K562 (cell line): ENCODE results near the gene IPP. TPM values are rescaled to one million over a fixed set of nuclear protein-coding genes. Genes with fewer than 3 reads are reported as not detected.

Source experiments
- FOSL1 ChIP-seq: fragments of 200-800 bp; sonication (Bioruptor generic); conservative IDR thresholded peaks from 2 replicates; pipeline ENCODE4 v1.6.1; 2016; ENCODE audit warnings: missing genetic modification characterization, missing compliant biosample characterization
- GABPB2 ChIP-seq: fragments of 250-450 bp; sonication (Bioruptor Pico); conservative IDR thresholded peaks from 2 replicates; pipeline ENCODE4 v1.5.1; 2021; ENCODE audit warnings: mild to moderate bottlenecking
- HOXB6 ChIP-seq: fragments of 250-450 bp; sonication (Bioruptor Pico); IDR thresholded peaks from 2 replicates; pipeline ENCODE4 v1.5.1; 2022; ENCODE audit warnings: mild to moderate bottlenecking, borderline replicate concordance
- KAT7 ChIP-seq: sonication (generic); formaldehyde crosslinking; IDR thresholded peaks from 2 replicates; pipeline ENCODE4 v1.8.0; 2022; ENCODE audit warnings: missing genetic modification reagents, mild to moderate bottlenecking, borderline replicate concordance
- MAFF ChIP-seq: IDR thresholded peaks from 2 replicates; pipeline ENCODE4 v1.6.1; 2012; ENCODE audit warnings: low read length, improper control_type of control experiment
- NELFE ChIP-seq: IDR thresholded peaks from 2 replicates; pipeline ENCODE4 v1.6.1; 2011; ENCODE audit warnings: mild to moderate bottlenecking; ENCODE audit not compliant: insufficient read depth, insufficient read length
- PCBP1 ChIP-seq: fragments of 200-400 bp; formaldehyde crosslinking; IDR thresholded peaks from 2 replicates; pipeline ENCODE4 v1.6.1; 2018; ENCODE audit warnings: mild to moderate bottlenecking, low read depth, low read length; ENCODE audit not compliant: poor library complexity, severe bottlenecking
- PRPF4 ChIP-seq: fragments of 200-400 bp; formaldehyde crosslinking; IDR thresholded peaks from one replicate; pipeline ENCODE4 v1.6.1; 2017; ENCODE audit warnings: low read length, low read depth, mild to moderate bottlenecking; ENCODE audit not compliant: insufficient read depth, poor library complexity, severe bottlenecking
- polyA plus RNA-seq, 8 experiments: library from polyadenylated mRNA; depleted of rRNA in 4 of 8; stranded (reverse) in 5 of 8; unstranded in 3 of 8; fragments of >200 nt; fragmentation: Nextera tagmentation in 2 of 8; fragmentation: Illumina TruSeq in 1 of 8; extraction: Ambion mirVana in 2 of 8; extraction: Trizol in 1 of 8; gene quantifications; 2 replicates each; pipeline versions ENCODE4 v1.2.1 to v1.2.3, GENCODE V29; 2011 to 2014; ENCODE audit warnings: inconsistent platforms in 1 of 8, missing spikeins in 1 of 8
- total RNA-seq, 7 experiments: library from RNA; depleted of rRNA in 6 of 7; stranded (reverse); fragments of >200 nt in 6 of 7; fragmentation: Illumina TruSeq in 2 of 7; extraction: Trizol in 2 of 7; gene quantifications; 2 replicates each; pipeline versions ENCODE4 v1.2.1 to v1.2.3, GENCODE V29; 2011 to 2021; ENCODE audit warnings: low replicate concordance in 1 of 7
- TF ChIP-seq, protein P1 (sequence below): IDR thresholded peaks from 3 replicates; pipeline ENCODE4 v1.6.1; 2011; ENCODE audit warnings: borderline replicate concordance, mild to moderate bottlenecking; ENCODE audit not compliant: insufficient read length, insufficient read depth
- TF ChIP-seq, protein P2 (sequence below), 2 experiments: fragments of 450-650 bp in 1 of 2; IDR thresholded peaks; 2 replicates each; pipeline ENCODE4 v1.6.1; 2011 to 2017; ENCODE audit warnings: low read depth in 2 of 2, antibody characterized with exemption in 1 of 2, borderline replicate concordance in 1 of 2, low read length in 1 of 2, mild to moderate bottlenecking in 1 of 2, mixed read lengths in 1 of 2; ENCODE audit not compliant: control insufficient read depth in 1 of 2
- TF ChIP-seq, protein P3 (sequence below): fragments of 250-450 bp; sonication (Bioruptor Pico); IDR thresholded peaks from 2 replicates; pipeline ENCODE4 v1.4.0; 2020; ENCODE audit warnings: mild to moderate bottlenecking, moderate library complexity
- TF ChIP-seq, protein P4 (sequence below): fragments of 200-800 bp; sonication (Bioruptor generic); IDR thresholded peaks from 2 replicates; pipeline ENCODE4 v1.6.1; 2017; ENCODE audit warnings: missing genetic modification characterization, missing compliant biosample characterization
- TF ChIP-seq, protein P5 (sequence below): fragments of 200-400 bp; formaldehyde crosslinking; IDR thresholded peaks from 2 replicates; pipeline ENCODE4 v1.6.1; 2017; ENCODE audit warnings: mild to moderate bottlenecking, low read depth, low read length, moderate library complexity

IPP gene
- total and polyA plus RNA-seq, 9 of the 15 experiments (the other 6 are each of a cell fraction or from before 2014, with no cell fraction given) = 6.9 to 15.1 (median 9.7) TPM

DNA sequence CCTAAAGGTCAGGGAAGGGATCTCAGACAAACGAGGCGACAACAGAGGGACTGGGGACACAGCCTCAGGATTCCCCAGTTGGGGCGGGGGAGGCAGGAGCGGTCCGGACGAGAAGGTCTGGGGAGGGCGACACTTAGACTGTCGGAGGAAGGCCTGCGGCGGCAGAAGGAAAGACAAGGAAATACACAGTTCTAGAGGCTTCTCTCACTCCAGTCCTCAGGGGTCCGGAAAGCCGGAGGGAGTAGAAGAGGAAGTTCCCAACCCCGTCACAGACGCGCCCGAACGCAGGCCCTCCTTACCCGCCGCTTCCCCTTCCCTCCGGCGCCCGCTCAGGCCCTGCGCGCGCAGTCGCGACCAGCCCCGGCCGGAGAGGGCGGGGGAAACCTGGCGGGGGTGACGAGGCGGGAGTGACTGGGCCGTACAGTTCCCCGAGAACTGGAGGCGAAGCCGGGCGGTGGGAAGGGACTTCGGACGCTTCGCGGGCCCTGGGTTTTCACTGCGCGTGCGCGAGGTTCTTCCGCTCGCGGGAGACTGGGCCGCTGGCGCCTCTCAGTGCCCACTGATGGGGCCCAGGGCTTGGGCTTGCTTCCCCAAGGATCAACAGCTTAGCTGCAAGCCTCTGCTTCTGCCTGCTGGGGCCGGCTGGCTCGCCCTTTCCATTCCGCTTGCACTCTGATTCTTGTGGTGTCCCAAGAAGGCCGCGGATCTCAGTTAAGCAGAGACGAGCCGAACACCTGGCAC lies at the start of gene IPP (continued):
- TF ChIP-seq, protein P1, sequence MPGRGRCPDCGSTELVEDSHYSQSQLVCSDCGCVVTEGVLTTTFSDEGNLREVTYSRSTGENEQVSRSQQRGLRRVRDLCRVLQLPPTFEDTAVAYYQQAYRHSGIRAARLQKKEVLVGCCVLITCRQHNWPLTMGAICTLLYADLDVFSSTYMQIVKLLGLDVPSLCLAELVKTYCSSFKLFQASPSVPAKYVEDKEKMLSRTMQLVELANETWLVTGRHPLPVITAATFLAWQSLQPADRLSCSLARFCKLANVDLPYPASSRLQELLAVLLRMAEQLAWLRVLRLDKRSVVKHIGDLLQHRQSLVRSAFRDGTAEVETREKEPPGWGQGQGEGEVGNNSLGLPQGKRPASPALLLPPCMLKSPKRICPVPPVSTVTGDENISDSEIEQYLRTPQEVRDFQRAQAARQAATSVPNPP = no peak
- peak; percentile 66 for TF ChIP-seq PCBP1
- TF ChIP-seq, protein P2, sequence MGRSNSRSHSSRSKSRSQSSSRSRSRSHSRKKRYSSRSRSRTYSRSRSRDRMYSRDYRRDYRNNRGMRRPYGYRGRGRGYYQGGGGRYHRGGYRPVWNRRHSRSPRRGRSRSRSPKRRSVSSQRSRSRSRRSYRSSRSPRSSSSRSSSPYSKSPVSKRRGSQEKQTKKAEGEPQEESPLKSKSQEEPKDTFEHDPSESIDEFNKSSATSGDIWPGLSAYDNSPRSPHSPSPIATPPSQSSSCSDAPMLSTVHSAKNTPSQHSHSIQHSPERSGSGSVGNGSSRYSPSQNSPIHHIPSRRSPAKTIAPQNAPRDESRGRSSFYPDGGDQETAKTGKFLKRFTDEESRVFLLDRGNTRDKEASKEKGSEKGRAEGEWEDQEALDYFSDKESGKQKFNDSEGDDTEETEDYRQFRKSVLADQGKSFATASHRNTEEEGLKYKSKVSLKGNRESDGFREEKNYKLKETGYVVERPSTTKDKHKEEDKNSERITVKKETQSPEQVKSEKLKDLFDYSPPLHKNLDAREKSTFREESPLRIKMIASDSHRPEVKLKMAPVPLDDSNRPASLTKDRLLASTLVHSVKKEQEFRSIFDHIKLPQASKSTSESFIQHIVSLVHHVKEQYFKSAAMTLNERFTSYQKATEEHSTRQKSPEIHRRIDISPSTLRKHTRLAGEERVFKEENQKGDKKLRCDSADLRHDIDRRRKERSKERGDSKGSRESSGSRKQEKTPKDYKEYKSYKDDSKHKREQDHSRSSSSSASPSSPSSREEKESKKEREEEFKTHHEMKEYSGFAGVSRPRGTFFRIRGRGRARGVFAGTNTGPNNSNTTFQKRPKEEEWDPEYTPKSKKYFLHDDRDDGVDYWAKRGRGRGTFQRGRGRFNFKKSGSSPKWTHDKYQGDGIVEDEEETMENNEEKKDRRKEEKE (IDR thresholded peaks at IDR 0.05; ENCODE audit: borderline replicate concordance in 1 of 2, control insufficient read depth in 1 of 2, low read depth in 2 of 2, low read length in 1 of 2) = peak in 1 of 2 experiments; percentile 24; a peak in 1 of 4 replicates
- TF ChIP-seq PRPF4 = no peak
- TF ChIP-seq FOSL1 = peak; percentile 49
- TF ChIP-seq, protein P3, sequence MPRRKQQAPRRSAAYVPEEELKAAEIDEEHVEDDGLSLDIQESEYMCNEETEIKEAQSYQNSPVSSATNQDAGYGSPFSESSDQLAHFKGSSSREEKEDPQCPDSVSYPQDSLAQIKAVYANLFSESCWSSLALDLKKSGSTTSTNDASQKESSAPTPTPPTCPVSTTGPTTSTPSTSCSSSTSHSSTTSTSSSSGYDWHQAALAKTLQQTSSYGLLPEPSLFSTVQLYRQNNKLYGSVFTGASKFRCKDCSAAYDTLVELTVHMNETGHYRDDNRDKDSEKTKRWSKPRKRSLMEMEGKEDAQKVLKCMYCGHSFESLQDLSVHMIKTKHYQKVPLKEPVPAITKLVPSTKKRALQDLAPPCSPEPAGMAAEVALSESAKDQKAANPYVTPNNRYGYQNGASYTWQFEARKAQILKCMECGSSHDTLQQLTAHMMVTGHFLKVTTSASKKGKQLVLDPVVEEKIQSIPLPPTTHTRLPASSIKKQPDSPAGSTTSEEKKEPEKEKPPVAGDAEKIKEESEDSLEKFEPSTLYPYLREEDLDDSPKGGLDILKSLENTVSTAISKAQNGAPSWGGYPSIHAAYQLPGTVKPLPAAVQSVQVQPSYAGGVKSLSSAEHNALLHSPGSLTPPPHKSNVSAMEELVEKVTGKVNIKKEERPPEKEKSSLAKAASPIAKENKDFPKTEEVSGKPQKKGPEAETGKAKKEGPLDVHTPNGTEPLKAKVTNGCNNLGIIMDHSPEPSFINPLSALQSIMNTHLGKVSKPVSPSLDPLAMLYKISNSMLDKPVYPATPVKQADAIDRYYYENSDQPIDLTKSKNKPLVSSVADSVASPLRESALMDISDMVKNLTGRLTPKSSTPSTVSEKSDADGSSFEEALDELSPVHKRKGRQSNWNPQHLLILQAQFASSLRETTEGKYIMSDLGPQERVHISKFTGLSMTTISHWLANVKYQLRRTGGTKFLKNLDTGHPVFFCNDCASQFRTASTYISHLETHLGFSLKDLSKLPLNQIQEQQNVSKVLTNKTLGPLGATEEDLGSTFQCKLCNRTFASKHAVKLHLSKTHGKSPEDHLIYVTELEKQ = peak; percentile 31; the same call in 1 of the 2 replicates
- TF ChIP-seq HOXB6 = no peak
- peak; percentile 49 for TF ChIP-seq NELFE
- TF ChIP-seq GABPB2 = no peak
- no peak; the same call in 1 of the 2 replicates for TF ChIP-seq MAFF
- TF ChIP-seq, protein P4, sequence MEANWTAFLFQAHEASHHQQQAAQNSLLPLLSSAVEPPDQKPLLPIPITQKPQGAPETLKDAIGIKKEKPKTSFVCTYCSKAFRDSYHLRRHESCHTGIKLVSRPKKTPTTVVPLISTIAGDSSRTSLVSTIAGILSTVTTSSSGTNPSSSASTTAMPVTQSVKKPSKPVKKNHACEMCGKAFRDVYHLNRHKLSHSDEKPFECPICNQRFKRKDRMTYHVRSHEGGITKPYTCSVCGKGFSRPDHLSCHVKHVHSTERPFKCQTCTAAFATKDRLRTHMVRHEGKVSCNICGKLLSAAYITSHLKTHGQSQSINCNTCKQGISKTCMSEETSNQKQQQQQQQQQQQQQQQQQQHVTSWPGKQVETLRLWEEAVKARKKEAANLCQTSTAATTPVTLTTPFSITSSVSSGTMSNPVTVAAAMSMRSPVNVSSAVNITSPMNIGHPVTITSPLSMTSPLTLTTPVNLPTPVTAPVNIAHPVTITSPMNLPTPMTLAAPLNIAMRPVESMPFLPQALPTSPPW (CRISPR knock-in tag) = peak; percentile 99
- TF ChIP-seq, protein P5, sequence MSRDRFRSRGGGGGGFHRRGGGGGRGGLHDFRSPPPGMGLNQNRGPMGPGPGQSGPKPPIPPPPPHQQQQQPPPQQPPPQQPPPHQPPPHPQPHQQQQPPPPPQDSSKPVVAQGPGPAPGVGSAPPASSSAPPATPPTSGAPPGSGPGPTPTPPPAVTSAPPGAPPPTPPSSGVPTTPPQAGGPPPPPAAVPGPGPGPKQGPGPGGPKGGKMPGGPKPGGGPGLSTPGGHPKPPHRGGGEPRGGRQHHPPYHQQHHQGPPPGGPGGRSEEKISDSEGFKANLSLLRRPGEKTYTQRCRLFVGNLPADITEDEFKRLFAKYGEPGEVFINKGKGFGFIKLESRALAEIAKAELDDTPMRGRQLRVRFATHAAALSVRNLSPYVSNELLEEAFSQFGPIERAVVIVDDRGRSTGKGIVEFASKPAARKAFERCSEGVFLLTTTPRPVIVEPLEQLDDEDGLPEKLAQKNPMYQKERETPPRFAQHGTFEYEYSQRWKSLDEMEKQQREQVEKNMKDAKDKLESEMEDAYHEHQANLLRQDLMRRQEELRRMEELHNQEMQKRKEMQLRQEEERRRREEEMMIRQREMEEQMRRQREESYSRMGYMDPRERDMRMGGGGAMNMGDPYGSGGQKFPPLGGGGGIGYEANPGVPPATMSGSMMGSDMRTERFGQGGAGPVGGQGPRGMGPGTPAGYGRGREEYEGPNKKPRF = no peak
- peak; percentile 75; the same call in 1 of the 2 replicates for TF ChIP-seq KAT7 (CRISPR knock-in tag)
